GM19025 (cell line): ENCODE results near the gene ZFHX3.
"Not testable (repeated sequence)": the region's sequence is repeated elsewhere in the genome, so short reads cannot be mapped to it uniquely, and the experiment has no call there.

ENCODE experiments used
- ATAC-seq: cut with Tn5 transposase; IDR thresholded peaks from one replicate; pipeline ENCODE4 v1.9.1; 2021; ENCODE audit warnings: mild to moderate bottlenecking, low read depth, moderate library complexity; ENCODE audit not compliant: unreplicated experiment

Gene ZFHX3

GRCh38 chr16:73025151-73025855, 22.6 kb downstream of the ZFHX3 start:
- no peak for ATAC-seq

- ATAC-seq = no peak
Measured at GRCh38 chr16:73024571-73025105, 23.3 kb downstream of the ZFHX3 start.

GRCh38 chr16:73023752-73024570, 24.0 kb downstream of the ZFHX3 start:
- no peak for ATAC-seq

- ATAC-seq = no peak
Measured at GRCh38 chr16:73023320-73023719, 24.6 kb downstream of the ZFHX3 start.

- ATAC-seq = no peak
Measured at GRCh38 chr16:73022534-73022933, 25.4 kb downstream of the ZFHX3 start.

GRCh38 chr16:73021866-73022495, 25.9 kb downstream of the ZFHX3 start:
- ATAC-seq = no peak

GRCh38 chr16:73020409-73020884, 27.5 kb downstream of the ZFHX3 start:
- ATAC-seq = no peak

GRCh38 chr16:73019457-73020362, 28.2 kb downstream of the ZFHX3 start:
- ATAC-seq = no peak

GRCh38 chr16:73018821-73019456, 29.0 kb downstream of the ZFHX3 start:
- ATAC-seq = no peak

- no peak for ATAC-seq
Measured at GRCh38 chr16:73017321-73017720, 30.6 kb downstream of the ZFHX3 start.

GRCh38 chr16:73016488-73016830, 31.5 kb downstream of the ZFHX3 start:
- ATAC-seq = peak; percentile 36

- peak; percentile 89 for ATAC-seq
Measured at GRCh38 chr16:73015612-73016487, 32.1 kb downstream of the ZFHX3 start.

- no peak for ATAC-seq
Measured at GRCh38 chr16:73014768-73015167, 33.2 kb downstream of the ZFHX3 start.

- no peak for ATAC-seq
Measured at GRCh38 chr16:73013974-73014373, 34.0 kb downstream of the ZFHX3 start.

- no peak for ATAC-seq
Measured at GRCh38 chr16:73012341-73012740, 35.6 kb downstream of the ZFHX3 start.

GRCh38 chr16:73011926-73012325, 36.0 kb downstream of the ZFHX3 start:
- no peak for ATAC-seq

- ATAC-seq = no peak
Measured at GRCh38 chr16:73010150-73010676, 37.7 kb downstream of the ZFHX3 start.

- not testable (repeated sequence) for ATAC-seq
Measured at GRCh38 chr16:73009710-73010109, 38.2 kb downstream of the ZFHX3 start.
